CD14-positive monocyte (primary cell): ENCODE measurements around the gene ETV1. TPM values are rescaled to one million over a fixed set of nuclear protein-coding genes. Genes with fewer than 3 reads are reported as not detected.

Experiments used
- DNase-seq, 3 donors: peaks; one replicate each; pipeline ENCODE4 v3.0.0-alpha.2; 2011 to 2022
- H2AFZ ChIP-seq: 2 replicates; pipeline ENCODE4 v1.6.0; 2012; ENCODE audit warnings: mild to moderate bottlenecking, low read depth, low read length, inconsistent platforms; ENCODE audit not compliant: insufficient read depth, poor library complexity, severe bottlenecking
- H3K27ac ChIP-seq, 2 donors: 1 replicate in 1 of 2; 2 replicates in 1 of 2; pipeline ENCODE4 v1.5.1; 2012 to 2013; ENCODE audit warnings: low read length in 2 of 2, control low read depth in 1 of 2, inconsistent platforms in 1 of 2, low read depth in 1 of 2, mild to moderate bottlenecking in 1 of 2
- H3K27me3 ChIP-seq, 2 donors: one replicate each; pipeline versions ENCODE4 v1.6.0 to v1.6.1; 2011 to 2013; ENCODE audit warnings: low read length in 2 of 2; ENCODE audit not compliant: control insufficient read depth in 2 of 2, insufficient read depth in 2 of 2
- H3K36me3 ChIP-seq, 2 donors: replicated peaks in 1 of 2; 1 replicate in 1 of 2; 2 replicates in 1 of 2; pipeline versions ENCODE4 v1.5.1 to v1.6.1; 2012 to 2013; ENCODE audit warnings: low read length in 2 of 2, control low read depth in 1 of 2, inconsistent platforms in 1 of 2, mild to moderate bottlenecking in 1 of 2; ENCODE audit not compliant: insufficient read depth in 2 of 2, control insufficient read depth in 1 of 2
- H3K4me1 ChIP-seq, 2 donors: 1 replicate in 1 of 2; 2 replicates in 1 of 2; pipeline versions ENCODE4 v1.5.1 to v1.6.1; 2012 to 2013; ENCODE audit warnings: low read length in 2 of 2, control low read depth in 1 of 2, inconsistent platforms in 1 of 2, mild to moderate bottlenecking in 1 of 2, moderate library complexity in 1 of 2; ENCODE audit not compliant: insufficient read depth in 2 of 2, control insufficient read depth in 1 of 2
- H3K4me2 ChIP-seq: replicated peaks from 2 replicates; pipeline ENCODE3; 2012; ENCODE audit warnings: low read length, moderate library complexity, mild to moderate bottlenecking; ENCODE audit not compliant: poor library complexity, severe bottlenecking; ENCODE audit errors: extremely low read depth
- H3K4me3 ChIP-seq, 3 experiments: fragments of 200-600 bp in 1 of 3; sonication (generic) in 1 of 3; replicated peaks in 1 of 3; 1 replicate in 2 of 3; 2 replicates in 1 of 3; pipeline ENCODE4 v1.5.1; 2011 to 2013; ENCODE audit warnings: low read length in 3 of 3, mild to moderate bottlenecking in 3 of 3, control low read depth in 2 of 3, low read depth in 2 of 3, inconsistent platforms in 1 of 3, moderate library complexity in 1 of 3
- H3K79me2 ChIP-seq: 2 replicates; pipeline ENCODE4 v1.6.0; 2012; ENCODE audit warnings: mild to moderate bottlenecking, control low read depth, inconsistent platforms, low read length, moderate library complexity; ENCODE audit not compliant: insufficient read depth
- H3K9ac ChIP-seq: 2 replicates; pipeline ENCODE4 v1.6.0; 2017; ENCODE audit warnings: low read length, mild to moderate bottlenecking; ENCODE audit not compliant: insufficient read depth, poor library complexity, severe bottlenecking
- H3K9me3 ChIP-seq, 2 donors: replicated peaks in 1 of 2; 1 replicate in 1 of 2; 2 replicates in 1 of 2; pipeline versions ENCODE4 v1.5.1 to v1.6.1; 2012 to 2013; ENCODE audit warnings: low read length in 2 of 2, control low read depth in 1 of 2; ENCODE audit not compliant: control insufficient read depth in 1 of 2, insufficient read depth in 1 of 2
- H4K20me1 ChIP-seq: 2 replicates; pipeline ENCODE4 v1.6.0; 2012; ENCODE audit warnings: mild to moderate bottlenecking, low read length, control low read depth, moderate library complexity; ENCODE audit not compliant: insufficient read depth
- H3K27ac Mint-ChIP-seq, 7 donors: one replicate each; pipeline ENCODE4 v1.8.0; 2020; ENCODE audit warnings: mild to moderate bottlenecking in 7 of 7, mixed read lengths in 7 of 7, moderate library complexity in 6 of 7, inconsistent platforms in 2 of 7
- H3K27me3 Mint-ChIP-seq, 3 donors: one replicate each; pipeline ENCODE4 v1.8.0; 2021 to 2022; ENCODE audit warnings: low read depth in 3 of 3, mild to moderate bottlenecking in 3 of 3, mixed read lengths in 3 of 3, moderate library complexity in 3 of 3, inconsistent platforms in 1 of 3
- H3K36me3 Mint-ChIP-seq, 2 donors: one replicate each; pipeline ENCODE4 v1.8.0; 2020; ENCODE audit warnings: mixed read lengths in 2 of 2, inconsistent platforms in 1 of 2, mild to moderate bottlenecking in 1 of 2
- H3K4me1 Mint-ChIP-seq: one replicate; pipeline ENCODE4 v1.8.0; 2020; ENCODE audit warnings: mild to moderate bottlenecking, mixed read lengths
- H3K4me3 Mint-ChIP-seq, 2 donors: one replicate each; pipeline ENCODE4 v1.8.0; 2020; ENCODE audit warnings: mild to moderate bottlenecking in 2 of 2, mixed read lengths in 2 of 2, moderate library complexity in 1 of 2
- H3K9me3 Mint-ChIP-seq, 7 donors: one replicate each; pipeline ENCODE4 v1.8.0; 2020 to 2022; ENCODE audit warnings: mixed read lengths in 7 of 7, mild to moderate bottlenecking in 6 of 7, moderate library complexity in 6 of 7, inconsistent platforms in 2 of 7
- CTCF ChIP-seq: fragments of 200-600 bp; IDR thresholded peaks from one replicate; pipeline ENCODE4 v1.8.0; 2022; ENCODE audit warnings: antibody characterized with exemption, mild to moderate bottlenecking
- WGBS: methylation state at CpG from one replicate; pipeline ENCODE4 v1.1.5; 2013; ENCODE audit warnings: missing lambda C conversion rate; ENCODE audit not compliant: insufficient coverage; 5-methylcytosine and 5-hydroxymethylcytosine counted together
- intact Hi-C, 2 donors: fragments of 100-400 bp; cut with micrococcal nuclease; formaldehyde crosslinking; loops; one replicate each; pipeline versions ENCODE4 v1.15.0 to v1.15.1; 2023
- polyA plus RNA-seq, 3 donors: library from polyadenylated mRNA; depleted of rRNA in 1 of 3; unstranded in 2 of 3; stranded (reverse) in 1 of 3; fragments of 300-500 nt in 2 of 3; fragments of >200 nt in 1 of 3; fragmentation: Illumina TruSeq in 2 of 3; gene quantifications; 1 replicate in 2 of 3; 2 replicates in 1 of 3; pipeline ENCODE4 v1.2.3, GENCODE V29; 2012 to 2021

Gene ETV1
- polyA plus RNA-seq, 3 donors, result not detected

GRCh38 chr7:13901577-13901976, 87.9 kb downstream of the ETV1 start:
- H3K27ac ChIP-seq, result no peak overlapping the region
- intact Hi-C loops, result no loop called here
- H3K4me1 ChIP-seq, result peaks cover 17 to 40% of the 10 kb centered on the region in 2 donors

GRCh38 chr7:13898957-13899670, 90.4 kb downstream of the ETV1 start:
- Mint-ChIP-seq H3K9me3 (peaks cover 0 to 3% (median 2%) of the 10 kb centered on the region in 7 donors), H3K27ac (peak overlapping the region in 2 of 7 donors; percentile 12 to 55), H3K27me3 (peaks cover 2 to 5% (median 3%) of the 10 kb centered on the region in 3 donors), H3K4me1 (peaks cover 35% of the 10 kb centered on the region), H3K36me3 (no peaks in the 10 kb centered on the region), H3K4me3 (no peak overlapping the region)
- no peak for TF ChIP-seq CTCF
- H3K9me3 ChIP-seq, result no peaks in the 10 kb centered on the region
- WGBS, result 47% methylated on average over 3 of the region's 6 CpGs
- no peak overlapping the region for H3K4me3 ChIP-seq
- peaks cover 15 to 39% of the 10 kb centered on the region in 2 donors for H3K4me1 ChIP-seq
- H3K9ac ChIP-seq, result no peak overlapping the region
- H3K27me3 ChIP-seq, result no peaks in the 10 kb centered on the region
- no peaks in the 10 kb centered on the region for H3K36me3 ChIP-seq
- H4K20me1 ChIP-seq, result no peaks in the 10 kb centered on the region
- no peaks in the 10 kb centered on the region for H3K79me2 ChIP-seq
- H2AFZ ChIP-seq, result no peak overlapping the region
- H3K27ac ChIP-seq, result no peak overlapping the region
- no peak for DNase-seq
- intact Hi-C loops, result no loop called here
- no peak overlapping the region for H3K4me2 ChIP-seq

More at GRCh38 chr7:13901577-13901976, 87.9 kb downstream of the ETV1 start:
- Histone ChIP-seq H3K4me2 (no peak overlapping the region), H2AFZ (no peak overlapping the region), H4K20me1 (no peaks in the 10 kb centered on the region), H3K4me3 (no peak overlapping the region), H3K36me3 (no peaks in the 10 kb centered on the region), H3K79me2 (no peaks in the 10 kb centered on the region), H3K9ac (no peak overlapping the region), H3K9me3 (no peaks in the 10 kb centered on the region), H3K27me3 (peaks cover 12 to 13% of the 10 kb centered on the region in 2 donors)
- H3K4me1 Mint-ChIP-seq, result peaks cover 34% of the 10 kb centered on the region
- H3K9me3 Mint-ChIP-seq, result peaks cover 0 to 3% (median 2%) of the 10 kb centered on the region in 7 donors
- no CpG with 5 or more reads among the region's 3 CpGs for WGBS
- no peaks in the 10 kb centered on the region for H3K36me3 Mint-ChIP-seq
- H3K4me3 Mint-ChIP-seq, result no peak overlapping the region
- peaks cover 6 to 13% (median 8%) of the 10 kb centered on the region in 3 donors for H3K27me3 Mint-ChIP-seq
- no peak for DNase-seq
- no peak for TF ChIP-seq CTCF
- no peak overlapping the region for H3K27ac Mint-ChIP-seq
